ENCODE data around the gene SCN4B.
A peak's percentile ranks its signal among the peaks of the same experiment; 100 is the strongest.

SCN4B gene

GRCh38 chr11:118144301-118145268, 8.0 kb downstream of the SCN4B start:
- Histone ChIP-seq H3K79me2 (ENCODE audit: insufficient read depth, low read length) (no peaks in the 10 kb centered on the region), H3K27me3 (ENCODE audit: insufficient read depth, low read length, poor library complexity, severe bottlenecking) (no peaks in the 10 kb centered on the region), H3K36me3 (ENCODE audit: insufficient read depth, low read length) (no peaks in the 10 kb centered on the region), H3K4me3 (ENCODE audit: low read length, poor library complexity, severe bottlenecking) (no peak overlapping the region), H3K9ac (ENCODE audit: low read depth, low read length, poor library complexity, severe bottlenecking) (no peak overlapping the region), H3F3A (ENCODE audit: low read depth) (no peaks in the 10 kb centered on the region), H3K4me2 (ENCODE audit: low read depth, low read length, poor library complexity, severe bottlenecking) (peak overlapping the region; percentile 79), H3K9me3 (ENCODE audit: insufficient read depth, low read depth, low read length) (no peaks in the 10 kb centered on the region), H4K20me1 (ENCODE audit: insufficient read depth, low read length, poor library complexity, severe bottlenecking) (no peaks in the 10 kb centered on the region), H3K9me2 (replicated peaks; ENCODE audit: low read depth, low read length) (no peaks in the 10 kb centered on the region), H2AFZ (ENCODE audit: low read length) (no peak overlapping the region), H3K4me1 (ENCODE audit: insufficient read depth, low read length, poor library complexity, severe bottlenecking) (no peaks in the 10 kb centered on the region)
- no peak for TF ChIP-seq EZH2phosphoT487 (IDR thresholded peaks at IDR 0.05; ENCODE audit: borderline replicate concordance)
- no peak for TF ChIP-seq CTCF (conservative IDR thresholded peaks at IDR 0.05; ENCODE audit: low read length)

GRCh38 chr11:118143661-118144185, 8.9 kb downstream of the SCN4B start:
- H3K27me3 ChIP-seq (ENCODE audit: insufficient read depth, low read length, poor library complexity, severe bottlenecking) = no peaks in the 10 kb centered on the region
- H3K36me3 ChIP-seq (ENCODE audit: insufficient read depth, low read length) = no peaks in the 10 kb centered on the region
- H3K9me2 ChIP-seq (replicated peaks; ENCODE audit: low read depth, low read length) = no peaks in the 10 kb centered on the region
- no peaks in the 10 kb centered on the region for H3F3A ChIP-seq (ENCODE audit: low read depth)
- TF ChIP-seq CTCF (conservative IDR thresholded peaks at IDR 0.05; ENCODE audit: low read length) (no peak), EZH2phosphoT487 (IDR thresholded peaks at IDR 0.05; ENCODE audit: borderline replicate concordance) (no peak)
- H3K4me2 ChIP-seq (ENCODE audit: low read depth, low read length, poor library complexity, severe bottlenecking) = no peak overlapping the region
- no peaks in the 10 kb centered on the region for H4K20me1 ChIP-seq (ENCODE audit: insufficient read depth, low read length, poor library complexity, severe bottlenecking)
- H3K9ac ChIP-seq (ENCODE audit: low read depth, low read length, poor library complexity, severe bottlenecking) = no peak overlapping the region
- H3K4me3 ChIP-seq (ENCODE audit: low read length, poor library complexity, severe bottlenecking) = no peak overlapping the region
- H3K9me3 ChIP-seq (ENCODE audit: insufficient read depth, low read depth, low read length) = no peaks in the 10 kb centered on the region
- H3K4me1 ChIP-seq (ENCODE audit: insufficient read depth, low read length, poor library complexity, severe bottlenecking) = no peaks in the 10 kb centered on the region
- H3K79me2 ChIP-seq (ENCODE audit: insufficient read depth, low read length) = no peaks in the 10 kb centered on the region
- H2AFZ ChIP-seq (ENCODE audit: low read length) = no peak overlapping the region

- Histone ChIP-seq H3K9ac (ENCODE audit: low read depth, low read length, poor library complexity, severe bottlenecking) (no peak overlapping the region), H3F3A (ENCODE audit: low read depth) (no peaks in the 10 kb centered on the region), H3K4me2 (ENCODE audit: low read depth, low read length, poor library complexity, severe bottlenecking) (peak overlapping the region; percentile 40), H3K9me2 (replicated peaks; ENCODE audit: low read depth, low read length) (no peaks in the 10 kb centered on the region), H3K36me3 (ENCODE audit: insufficient read depth, low read length) (no peaks in the 10 kb centered on the region), H3K4me1 (ENCODE audit: insufficient read depth, low read length, poor library complexity, severe bottlenecking) (no peaks in the 10 kb centered on the region), H3K79me2 (ENCODE audit: insufficient read depth, low read length) (no peaks in the 10 kb centered on the region), H3K27me3 (ENCODE audit: insufficient read depth, low read length, poor library complexity, severe bottlenecking) (no peaks in the 10 kb centered on the region), H3K4me3 (ENCODE audit: low read length, poor library complexity, severe bottlenecking) (peak overlapping the region; percentile 49), H3K9me3 (ENCODE audit: insufficient read depth, low read depth, low read length) (no peaks in the 10 kb centered on the region), H2AFZ (ENCODE audit: low read length) (peak overlapping the region; percentile 77), H4K20me1 (ENCODE audit: insufficient read depth, low read length, poor library complexity, severe bottlenecking) (no peaks in the 10 kb centered on the region)
- TF ChIP-seq CTCF (conservative IDR thresholded peaks at IDR 0.05; ENCODE audit: low read length) (no peak), EZH2phosphoT487 (IDR thresholded peaks at IDR 0.05; ENCODE audit: borderline replicate concordance) (no peak)
These were observed 9.8 kb downstream of the SCN4B start for GRCh38 chr11:118142809-118143208.

Measured in Loucy (cell line).